GDM1 (cell line): ENCODE results near the gene NDUFV1.

Source experiments
- DNase-seq: peaks from one replicate; lab custom pipeline; 2025; lab: John Stamatoyannopoulos, UW

The NDUFV1 gene

DNA sequence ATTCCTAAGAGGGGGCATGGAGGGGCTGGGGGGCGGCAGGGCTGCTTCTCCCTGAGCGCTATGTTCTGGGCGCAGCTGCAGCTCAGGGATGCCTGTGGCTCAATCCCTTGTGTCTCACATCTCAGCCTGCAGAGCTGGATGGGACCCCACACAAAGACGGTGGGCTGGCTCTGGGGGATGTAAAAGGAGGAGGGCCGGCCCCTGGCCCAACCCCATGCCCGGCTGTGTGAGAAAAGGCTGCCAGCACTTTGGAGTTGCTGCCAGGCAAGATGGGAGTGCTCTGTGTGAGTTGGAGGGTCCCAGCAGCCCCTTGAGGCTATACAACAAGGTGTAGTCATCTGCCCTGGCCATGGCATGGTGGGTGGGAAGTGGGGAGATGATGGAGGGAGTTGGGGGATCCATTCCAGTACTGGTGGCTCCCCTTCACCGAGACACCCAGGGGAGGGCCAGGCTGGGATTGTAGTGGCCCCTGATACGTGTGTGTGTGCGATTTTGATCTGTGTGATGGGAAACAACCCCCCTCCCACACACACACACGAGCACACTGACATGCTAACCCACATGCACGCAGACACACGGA is 34.1 kb downstream of the NDUFV1 start:
- DNase-seq = no peak

DNA sequence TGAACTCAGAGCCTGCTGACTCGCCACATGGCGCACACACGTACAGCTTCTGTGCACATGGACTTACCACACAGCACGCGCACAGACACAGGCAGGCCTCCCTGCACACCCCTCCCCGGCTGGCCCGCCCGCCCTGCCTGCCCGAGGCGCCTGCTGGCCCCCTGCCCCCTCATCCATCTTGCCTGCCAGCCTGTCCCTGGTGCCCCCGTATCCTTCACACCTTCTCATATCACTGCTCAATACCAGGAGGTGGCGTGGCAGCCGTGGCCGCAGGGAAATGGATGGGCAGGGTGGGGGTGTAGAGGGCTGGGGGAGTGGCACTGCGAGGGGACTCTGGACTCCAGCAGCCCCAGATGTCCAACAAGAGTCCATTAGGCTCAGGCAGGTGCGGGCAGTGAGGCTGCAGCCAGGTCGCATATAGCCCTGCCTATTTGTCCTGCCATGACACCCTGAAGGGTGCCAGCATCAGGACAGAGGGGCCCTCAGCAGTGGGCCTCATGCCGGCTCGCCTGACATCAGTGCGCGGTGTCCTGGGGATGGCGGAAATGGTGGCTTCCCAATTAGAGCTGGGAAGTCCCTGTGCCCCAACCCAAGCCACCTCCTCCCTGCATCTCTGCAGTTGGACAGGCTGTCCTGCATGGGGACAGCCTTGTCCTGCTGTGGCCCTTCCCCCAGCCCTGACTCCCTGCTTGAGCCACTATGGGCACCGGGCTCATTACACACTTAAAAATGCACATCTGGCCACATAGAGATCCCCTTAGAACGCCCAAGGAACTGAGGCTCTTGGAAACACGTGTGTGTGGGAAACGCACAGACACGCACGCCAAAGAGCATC is 34.8 kb downstream of the NDUFV1 start:
- no peak for DNase-seq

DNA sequence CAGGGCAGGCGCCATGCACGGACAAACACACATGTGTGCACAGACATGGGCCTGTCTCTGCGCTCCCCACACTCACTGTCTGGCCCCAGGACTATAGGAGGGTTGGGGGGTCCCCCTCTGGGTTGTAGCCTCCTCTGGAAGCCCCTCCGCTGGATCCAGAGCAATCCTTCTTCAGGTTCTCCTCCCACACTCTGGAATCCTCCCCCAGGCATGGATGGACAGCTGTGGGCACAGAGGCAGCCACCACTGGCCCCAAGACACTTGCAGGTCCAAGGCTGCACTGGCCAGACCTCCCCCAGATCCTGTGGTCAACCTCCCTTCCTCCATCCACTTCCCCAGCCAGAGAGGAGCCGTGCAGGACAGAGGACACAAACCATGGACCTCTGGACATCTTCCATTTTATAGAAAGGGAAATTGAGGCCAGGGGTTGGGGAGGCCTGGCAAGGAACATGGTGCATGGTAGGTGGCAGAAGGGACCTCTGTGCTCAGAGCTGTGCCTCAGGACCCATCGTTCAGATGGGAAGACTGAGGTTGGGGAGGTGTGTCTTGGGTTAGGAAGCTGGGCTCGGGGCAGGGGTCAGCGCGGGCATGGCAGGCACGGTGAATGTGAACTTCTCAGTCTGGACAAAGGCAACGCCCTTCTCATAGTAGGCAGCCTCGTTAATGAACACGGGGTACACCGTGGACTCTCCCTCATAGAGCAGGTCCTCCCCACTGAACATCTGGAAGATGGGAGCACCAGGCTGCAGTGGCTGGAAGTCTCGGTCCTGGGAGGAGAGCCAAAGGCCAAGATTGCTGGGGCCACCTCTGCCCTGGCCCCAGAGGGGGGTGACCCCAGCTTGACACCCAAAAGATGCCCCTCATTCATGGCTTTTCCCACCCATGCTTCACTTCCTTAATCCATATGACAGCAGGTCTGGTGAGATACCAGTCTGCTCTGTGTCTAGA is 35.7 kb downstream of the NDUFV1 start:
- DNase-seq = no peak

DNA sequence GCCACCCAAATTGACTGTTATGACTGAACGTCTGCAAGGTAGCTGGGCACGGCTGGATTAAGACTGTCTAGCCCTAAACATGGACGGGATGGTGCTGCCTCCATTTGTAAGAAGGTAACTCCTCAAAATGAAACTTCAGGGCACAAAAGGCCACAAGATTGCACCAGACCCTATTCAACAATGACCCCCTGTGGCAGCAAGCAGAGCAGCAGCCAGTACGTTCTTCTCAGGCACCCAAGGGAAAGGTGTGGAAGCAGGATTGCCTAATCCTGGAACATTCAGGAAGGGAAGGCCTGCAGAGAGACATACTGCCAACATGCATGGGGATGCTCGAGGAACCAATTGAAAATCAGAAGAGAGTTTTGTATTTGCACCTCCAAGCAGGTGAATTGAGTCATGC is 37.3 kb downstream of the NDUFV1 start:
- DNase-seq = peak; percentile 19

DNA sequence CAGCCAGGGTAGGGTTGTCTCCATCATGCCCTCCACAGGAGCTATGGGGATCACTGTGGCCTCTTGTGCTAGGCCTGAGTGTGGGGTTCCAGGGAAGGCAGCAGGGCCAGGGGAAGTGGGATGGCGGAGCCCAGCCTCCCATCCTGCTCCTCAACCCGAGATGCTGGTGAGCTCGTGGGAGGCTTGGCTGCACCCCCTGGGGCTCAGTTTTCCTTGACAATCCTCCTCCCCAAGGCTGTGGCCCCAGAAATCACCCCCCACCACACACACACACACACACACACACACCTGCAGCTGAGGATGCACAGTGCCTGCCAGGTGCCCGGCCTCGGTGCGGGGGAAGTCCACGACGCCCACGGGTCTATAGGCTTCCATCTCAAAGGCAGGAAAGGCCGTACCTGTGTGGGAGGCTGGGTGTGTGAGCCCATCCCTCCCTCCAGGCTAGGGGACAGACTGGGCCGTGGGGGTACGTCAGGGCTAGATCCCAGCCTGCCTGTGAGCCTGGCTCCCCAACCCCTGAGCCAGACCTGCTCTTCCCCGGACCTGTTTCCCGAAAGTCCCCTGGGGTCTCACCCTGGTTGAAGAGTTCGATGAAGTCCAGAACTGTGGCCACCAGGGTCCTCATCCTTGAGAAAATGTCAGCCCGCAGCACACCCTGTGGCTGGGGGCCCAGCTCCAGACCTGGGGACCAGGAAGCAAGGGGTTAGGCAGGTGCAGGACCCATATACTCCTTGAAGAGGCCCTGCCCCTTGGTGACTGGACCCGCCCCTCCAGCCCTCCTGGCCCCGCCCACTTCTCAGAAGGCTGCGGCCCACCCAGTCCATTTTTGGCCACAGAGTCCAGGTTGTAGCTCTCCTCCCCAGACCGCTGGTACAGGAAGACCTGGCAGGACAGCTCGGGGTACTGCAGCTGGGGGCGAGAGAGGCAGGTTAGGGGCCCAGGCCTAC is 38.0 kb downstream of the NDUFV1 start:
- DNase-seq = no peak

DNA sequence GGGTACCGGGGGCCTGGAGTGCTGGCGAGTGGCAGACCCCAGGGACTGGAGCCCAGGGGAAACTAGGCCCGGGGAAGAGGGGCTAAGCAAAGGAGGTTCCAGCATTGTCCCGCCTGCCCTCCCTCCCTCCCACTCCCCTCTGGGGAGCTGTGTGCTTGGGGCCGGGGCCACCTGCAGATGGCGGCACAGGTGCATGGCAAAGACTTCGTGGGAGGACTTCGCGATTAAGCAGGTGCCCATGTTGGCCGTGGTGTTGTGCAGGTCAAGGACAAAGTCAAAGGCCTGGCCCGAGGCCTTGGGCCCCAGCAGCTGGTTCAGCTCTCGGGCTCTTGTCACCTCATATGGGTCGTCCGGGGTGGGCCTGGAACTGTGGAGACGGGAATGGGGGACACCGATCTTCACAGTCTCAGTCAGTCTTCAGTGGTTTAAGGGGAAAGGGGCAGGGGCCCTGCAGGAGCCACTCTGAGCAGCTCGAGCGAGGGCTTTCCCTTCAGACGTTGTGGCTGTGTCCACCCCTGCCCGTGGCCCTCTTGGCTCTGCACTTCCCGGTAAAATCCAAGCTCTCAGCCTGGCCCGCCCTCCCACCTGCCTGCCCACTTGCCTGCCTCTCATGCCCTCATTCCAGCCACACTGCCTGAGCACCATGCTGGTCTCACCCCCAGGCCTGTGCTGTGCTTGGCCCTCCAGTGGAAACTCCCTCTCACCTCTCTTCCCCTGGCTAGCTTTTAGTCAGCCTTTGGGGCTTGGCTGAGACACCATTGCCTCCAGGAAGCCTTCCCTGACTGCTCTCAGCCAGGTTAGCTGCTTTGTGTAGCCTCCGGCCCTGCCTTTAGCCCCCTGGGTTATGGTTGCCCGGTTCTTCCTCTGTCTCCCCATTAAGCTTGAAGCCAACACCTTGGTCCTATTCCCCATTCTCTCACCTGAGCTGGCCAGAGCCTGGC is 39.1 kb downstream of the NDUFV1 start:
- no peak for DNase-seq

DNA sequence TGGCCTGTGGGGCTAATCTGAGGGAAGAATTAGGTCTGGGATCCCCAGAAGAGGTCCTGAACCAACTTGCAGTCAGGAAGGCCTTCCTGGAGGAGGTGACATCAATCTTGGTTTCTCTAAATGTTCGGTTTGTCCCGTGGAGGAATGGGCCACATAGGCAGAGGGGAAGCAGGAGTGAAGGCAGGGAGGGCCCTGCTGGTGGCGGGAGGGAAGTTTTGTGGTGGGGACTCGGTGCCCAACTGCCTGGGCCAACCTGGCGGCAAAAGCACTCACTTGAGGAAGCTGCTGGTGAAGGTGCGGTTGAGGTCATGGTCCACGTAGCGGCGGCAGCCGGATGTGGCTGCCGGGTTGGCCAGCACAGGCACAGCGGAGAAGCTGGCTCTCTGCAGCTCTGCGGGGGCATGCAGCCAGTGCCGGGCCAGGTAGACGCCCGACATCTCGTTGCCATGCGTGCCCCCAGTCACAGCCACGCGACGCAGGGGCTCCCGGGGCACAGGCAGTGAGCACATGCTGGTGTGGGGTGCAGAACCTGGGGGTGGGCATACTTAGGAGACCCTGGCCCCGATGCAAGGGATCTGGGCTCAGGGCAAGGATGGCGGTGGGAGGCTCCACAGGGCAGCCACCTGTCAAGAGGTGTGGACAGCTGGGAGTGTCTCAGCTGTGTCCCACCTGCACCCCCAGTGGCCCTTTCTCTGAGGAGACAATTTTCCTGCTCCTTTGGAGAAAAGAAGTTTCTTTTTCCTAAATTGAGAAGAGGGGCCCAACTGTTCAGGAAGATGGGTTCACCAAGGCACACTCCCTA is 40.0 kb downstream of the NDUFV1 start:
- peak; percentile 81 for DNase-seq

DNA sequence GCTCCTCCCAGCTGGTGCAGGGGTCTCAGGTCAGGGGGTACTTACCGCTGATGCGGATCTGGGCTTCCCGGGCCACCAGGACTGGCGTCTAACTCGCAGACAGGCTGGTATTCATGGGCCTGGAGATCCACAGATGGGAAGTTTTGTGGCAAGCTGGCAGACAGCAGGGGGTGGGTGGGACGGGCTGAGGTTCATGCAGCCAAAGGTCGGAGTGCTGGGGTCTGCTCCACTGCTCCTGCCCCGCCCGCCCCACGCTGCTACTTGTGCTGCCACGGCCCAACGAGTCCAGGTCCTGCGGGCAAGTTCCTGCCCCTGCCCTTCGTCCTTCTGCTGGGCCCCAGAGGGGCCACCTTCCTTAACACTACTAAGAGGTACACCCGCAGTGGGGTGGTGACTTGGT is 40.7 kb downstream of the NDUFV1 start:
- DNase-seq = peak; percentile 19

DNA sequence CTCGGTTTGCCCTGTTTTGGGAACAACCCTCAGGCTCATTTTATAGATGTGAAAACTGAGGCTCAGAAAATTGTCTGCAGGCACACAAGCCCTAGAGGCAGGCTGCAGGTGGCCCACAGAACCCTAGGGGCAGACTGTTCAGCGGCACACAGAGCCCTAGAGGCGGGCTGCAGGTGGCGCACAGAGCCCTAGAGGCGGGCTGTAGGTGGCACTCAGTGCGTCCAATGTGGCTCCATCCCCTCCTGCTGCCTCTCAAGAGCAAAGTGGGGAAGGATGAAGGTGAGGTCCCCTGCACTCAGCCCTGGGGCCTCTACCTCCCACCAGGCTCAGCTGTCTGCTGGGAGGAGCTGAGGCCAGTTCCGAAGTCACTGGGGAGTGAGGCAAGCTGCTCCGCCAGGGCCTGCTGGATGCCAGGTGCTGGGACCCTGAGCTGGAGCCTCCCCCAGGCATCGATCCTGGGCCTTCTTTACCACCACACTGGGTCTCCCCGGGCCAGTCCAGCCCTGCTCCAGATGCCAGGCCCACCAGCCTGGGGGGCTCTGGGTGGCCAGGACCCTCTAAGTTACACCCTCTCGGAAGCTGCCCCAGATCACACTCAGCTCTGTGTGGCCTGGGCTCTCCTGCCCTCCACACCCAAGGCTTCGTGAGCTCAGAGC is 41.5 kb downstream of the NDUFV1 start:
- DNase-seq = peak; percentile 70

DNA sequence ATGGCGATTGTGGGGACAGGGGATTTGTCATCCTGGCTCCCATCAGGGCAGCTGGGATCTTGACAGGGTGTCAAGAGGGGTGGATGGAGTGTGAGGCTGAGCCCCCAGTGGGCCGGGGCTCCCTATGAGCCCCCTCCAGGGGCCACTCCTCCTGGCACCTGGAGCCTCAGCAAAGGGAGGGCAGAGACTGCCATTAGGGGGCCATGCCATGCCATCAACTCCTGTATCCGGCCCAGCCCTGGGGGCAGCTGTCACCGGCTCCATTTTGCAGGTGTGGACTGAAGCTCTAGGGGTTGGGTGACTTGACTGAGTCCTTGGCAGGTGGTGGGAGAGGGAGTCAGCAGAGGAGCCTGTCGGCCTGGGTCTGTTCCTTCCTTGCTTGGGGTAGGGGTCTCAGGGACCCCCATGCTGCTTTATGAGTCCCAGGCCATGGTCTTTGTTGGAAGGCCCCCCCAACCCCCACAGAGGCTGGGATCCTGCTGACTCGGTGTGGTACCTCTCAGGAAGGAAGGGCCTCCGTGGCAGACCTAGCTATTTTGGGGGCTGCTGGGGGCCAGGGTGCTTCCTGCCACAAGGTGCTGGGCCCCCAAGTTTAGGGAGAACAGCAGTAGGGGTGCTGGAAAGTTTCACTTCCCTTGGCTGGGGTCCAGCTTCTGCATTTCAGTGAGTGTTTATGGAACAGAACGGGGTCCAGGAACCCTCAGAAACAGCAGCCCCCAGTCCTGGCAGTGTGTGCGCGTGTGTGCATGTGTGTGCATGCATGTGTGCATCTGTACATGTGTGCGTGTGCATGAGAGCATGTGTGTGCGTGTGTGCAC is 42.3 kb downstream of the NDUFV1 start:
- DNase-seq = peak; percentile 82

DNA sequence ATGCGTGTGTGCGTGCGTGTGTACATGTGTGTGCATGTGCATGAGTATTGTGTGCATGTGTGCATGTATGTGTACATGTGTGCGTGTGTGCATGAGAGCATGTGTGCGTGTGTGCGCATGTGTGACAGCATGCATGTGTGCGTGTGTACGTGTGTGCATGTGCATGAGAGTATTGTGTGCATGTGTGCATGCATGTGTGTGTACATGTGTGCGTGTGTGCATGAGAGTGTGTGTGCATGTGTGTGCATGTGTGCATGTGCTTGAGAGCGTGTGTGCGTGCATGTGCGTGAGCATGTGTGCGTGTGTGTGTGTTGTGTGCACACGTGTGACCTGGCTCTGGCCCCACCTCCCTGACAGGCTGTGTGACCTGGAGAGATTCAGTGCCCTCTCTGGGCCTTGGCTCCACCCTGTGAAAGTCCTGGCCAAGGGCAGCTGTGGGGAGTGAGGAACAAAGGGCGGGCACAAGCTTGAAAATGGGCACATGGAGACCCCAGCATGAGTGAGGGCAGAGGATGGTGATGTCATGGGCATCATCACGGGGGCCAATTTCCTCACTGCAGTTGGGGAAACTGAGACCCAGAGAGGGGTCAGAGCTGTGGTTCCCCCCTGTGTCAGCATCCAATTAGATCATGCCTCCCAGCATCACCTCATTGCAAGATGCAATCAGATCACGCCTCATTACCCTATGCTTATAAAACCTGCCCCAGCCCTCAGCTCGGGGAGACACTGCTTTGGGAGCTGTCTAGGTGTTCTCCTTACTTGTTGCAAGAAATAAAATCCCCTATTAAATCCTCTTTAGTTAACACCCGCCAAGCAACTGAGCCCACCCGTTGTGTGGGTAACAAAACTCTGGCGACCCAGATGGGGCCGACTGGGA is 43.1 kb downstream of the NDUFV1 start:
- no peak for DNase-seq

DNA sequence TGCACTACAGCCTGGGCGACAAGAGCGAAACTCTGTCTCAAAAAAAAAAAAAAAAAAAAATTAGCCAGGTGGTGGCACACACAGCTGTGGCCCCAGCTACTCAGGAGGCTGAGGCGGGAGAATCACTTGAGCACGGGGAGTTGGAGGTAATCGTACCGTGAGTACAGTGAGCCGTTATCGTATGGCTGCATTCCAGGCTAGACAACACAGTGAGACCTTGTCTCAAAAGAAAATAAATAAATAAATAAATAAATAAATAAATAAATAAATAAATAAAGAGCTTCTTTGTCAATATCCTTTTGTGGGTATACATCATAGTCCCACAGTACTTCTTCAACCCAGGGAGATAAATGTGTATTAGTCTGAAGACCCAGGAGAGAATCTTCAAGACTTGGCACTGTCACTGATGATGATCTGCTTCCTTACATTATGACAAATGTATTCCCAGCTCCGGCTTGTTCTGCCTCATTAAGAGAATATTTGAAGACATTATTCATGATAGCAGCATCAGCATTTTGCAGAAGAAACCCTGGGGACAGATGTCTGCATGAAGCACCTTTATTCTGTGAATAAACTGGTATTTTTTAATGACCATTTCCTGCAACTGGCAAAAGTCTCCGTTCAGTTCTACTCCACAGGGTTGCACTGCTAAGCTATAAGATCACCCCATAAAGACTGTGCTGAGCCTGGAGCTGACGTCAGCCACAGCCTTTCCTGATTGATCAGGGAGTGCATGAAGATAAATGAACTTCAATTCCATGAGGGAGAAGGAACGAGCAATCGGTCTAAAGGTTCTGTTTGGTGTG is 45.4 kb downstream of the NDUFV1 start:
- no peak for DNase-seq

DNA sequence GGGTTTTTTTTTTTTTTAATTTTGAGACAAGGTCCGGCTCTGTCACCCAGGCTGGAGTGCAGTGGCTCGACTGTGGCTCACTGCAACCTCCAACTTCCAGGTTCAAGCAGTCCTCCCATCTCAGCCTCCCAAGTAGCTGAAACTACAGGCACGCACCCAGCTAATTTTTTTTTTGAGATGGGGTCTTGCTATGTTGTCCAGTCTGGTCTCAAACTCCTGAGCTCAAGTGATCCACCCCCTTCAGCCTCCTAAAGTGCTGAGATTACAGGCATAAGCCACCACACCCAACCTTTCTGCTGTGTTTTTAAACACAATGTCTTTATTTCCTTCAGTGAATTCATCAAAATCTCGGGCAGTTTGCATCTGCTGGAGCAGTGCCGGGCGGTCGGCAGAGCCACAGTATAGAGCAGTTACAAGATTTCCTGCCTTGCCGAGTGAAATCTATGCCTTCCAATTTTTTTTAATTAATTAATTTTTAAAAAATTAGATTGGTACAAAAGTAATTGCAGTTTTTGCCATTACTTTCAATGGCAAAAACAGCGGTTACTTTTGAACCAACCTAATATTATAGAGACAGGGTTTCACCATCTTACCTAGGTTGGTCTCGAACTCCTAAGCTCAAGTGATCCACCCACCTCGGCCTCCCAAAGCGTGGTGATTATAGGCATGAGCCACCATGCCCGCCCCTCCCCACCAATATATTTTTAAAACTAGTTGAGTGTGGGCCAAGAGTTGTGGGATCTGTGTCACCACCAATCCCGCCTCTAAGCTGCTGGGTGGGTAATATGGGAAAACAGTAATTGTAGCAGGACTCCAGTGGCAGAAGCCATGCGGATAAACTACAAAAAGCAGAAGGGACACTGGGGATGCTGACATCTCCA is 46.5 kb downstream of the NDUFV1 start:
- no peak for DNase-seq

DNA sequence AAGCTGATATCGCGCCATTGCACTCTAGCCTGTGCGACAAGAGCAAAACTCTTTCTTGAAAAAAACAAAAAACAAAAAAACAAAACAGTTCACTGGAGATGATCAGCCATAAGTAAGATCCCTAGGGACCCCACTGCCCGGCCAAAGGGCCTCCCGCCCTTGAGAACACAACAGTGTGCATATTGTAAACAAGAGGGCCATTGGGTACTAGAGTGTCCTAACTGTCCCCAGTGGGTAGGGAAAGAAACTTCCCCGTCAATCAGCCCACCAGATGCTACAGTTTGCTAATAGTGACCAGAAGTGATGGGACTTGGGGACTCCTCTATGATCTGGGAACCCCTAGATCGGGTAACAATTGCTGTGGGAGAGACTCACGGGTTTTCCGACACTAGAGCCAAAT is 47.5 kb downstream of the NDUFV1 start:
- no peak for DNase-seq

DNA sequence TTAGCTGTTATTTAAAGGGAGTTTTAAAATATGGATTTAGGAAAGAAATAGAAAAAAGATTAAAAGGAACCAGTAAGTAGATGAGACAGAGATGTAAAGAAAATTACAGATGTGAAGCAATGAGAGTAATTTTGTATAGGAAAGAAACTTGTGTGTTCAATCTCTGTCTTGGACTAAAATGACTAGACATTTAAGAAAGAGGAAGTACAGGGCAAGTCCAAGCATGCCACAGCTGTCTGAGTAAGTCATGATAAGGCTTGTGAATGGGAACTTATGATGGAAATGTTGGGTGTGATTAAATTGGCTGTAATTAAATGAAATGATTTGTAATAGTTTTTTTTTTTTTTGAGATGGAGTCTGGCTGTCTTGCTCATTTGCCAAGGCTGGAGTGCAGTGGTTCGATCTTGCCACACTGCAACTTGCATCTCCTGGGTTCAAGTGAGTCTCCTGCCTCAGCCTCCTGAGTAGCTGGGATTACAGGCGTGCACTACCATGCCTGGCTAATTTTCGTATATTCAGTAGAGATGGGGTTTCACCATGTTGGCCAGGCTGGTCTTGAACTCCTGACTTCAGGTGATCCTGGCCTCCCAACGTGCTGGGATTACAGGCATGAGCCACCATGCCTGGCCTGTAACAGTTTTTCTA is 49.7 kb downstream of the NDUFV1 start:
- DNase-seq = peak; percentile 46
